Right lobe of liver (tissue), 4 donors: ENCODE measurements around the gene EXOC3L2.

ENCODE experiments used
- POLR2A ChIP-seq: fragments of 450-650 bp; IDR thresholded peaks from one replicate; pipeline ENCODE4 v1.6.1; 2017; ENCODE audit warnings: antibody characterized with exemption, mild to moderate bottlenecking
- TF ChIP-seq, protein P1 (sequence below), 4 donors: fragments of 200-600 bp in 3 of 4; fragments of 450-650 bp in 1 of 4; IDR thresholded peaks; one replicate each; pipeline versions ENCODE4 v1.5.1 to v1.8.0; 2016 to 2022; ENCODE audit warnings: antibody characterized with exemption in 4 of 4, mild to moderate bottlenecking in 2 of 4
- donor health status: DM: no; HTN: no; CAD: no.
- donor health status: DM: no; HTN: no; CAD: no.
- donor health status: DM: no; HTN: yes; CAD: no.

- TF ChIP-seq, protein P1, sequence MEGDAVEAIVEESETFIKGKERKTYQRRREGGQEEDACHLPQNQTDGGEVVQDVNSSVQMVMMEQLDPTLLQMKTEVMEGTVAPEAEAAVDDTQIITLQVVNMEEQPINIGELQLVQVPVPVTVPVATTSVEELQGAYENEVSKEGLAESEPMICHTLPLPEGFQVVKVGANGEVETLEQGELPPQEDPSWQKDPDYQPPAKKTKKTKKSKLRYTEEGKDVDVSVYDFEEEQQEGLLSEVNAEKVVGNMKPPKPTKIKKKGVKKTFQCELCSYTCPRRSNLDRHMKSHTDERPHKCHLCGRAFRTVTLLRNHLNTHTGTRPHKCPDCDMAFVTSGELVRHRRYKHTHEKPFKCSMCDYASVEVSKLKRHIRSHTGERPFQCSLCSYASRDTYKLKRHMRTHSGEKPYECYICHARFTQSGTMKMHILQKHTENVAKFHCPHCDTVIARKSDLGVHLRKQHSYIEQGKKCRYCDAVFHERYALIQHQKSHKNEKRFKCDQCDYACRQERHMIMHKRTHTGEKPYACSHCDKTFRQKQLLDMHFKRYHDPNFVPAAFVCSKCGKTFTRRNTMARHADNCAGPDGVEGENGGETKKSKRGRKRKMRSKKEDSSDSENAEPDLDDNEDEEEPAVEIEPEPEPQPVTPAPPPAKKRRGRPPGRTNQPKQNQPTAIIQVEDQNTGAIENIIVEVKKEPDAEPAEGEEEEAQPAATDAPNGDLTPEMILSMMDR (IDR thresholded peaks at IDR 0.05), result no peak
- no peak for TF ChIP-seq POLR2A
These were observed 26.8 kb downstream of the EXOC3L2 start for GRCh38 chr19:45218426-45218825.
